ENCODE measurements around the gene NUP93. TPM values are rescaled to one million over a fixed set of nuclear protein-coding genes. Genes with fewer than 3 reads are reported as not detected.
"Not testable (repeated sequence)": the region's sequence is repeated elsewhere in the genome, so short reads cannot be mapped to it uniquely, and the experiment has no call there.

NUP93 gene
- total RNA-seq, 2 donors from 2014 or later, result 18.1 to 19.8 TPM

GRCh38 chr16:56710181-56710737 is 19.7 kb upstream of the NUP93 start:
- no peaks in the 10 kb centered on the region for H3K9me3 ChIP-seq
- H3K36me3 ChIP-seq, result no peaks in the 10 kb centered on the region
- TF ChIP-seq, protein P1, sequence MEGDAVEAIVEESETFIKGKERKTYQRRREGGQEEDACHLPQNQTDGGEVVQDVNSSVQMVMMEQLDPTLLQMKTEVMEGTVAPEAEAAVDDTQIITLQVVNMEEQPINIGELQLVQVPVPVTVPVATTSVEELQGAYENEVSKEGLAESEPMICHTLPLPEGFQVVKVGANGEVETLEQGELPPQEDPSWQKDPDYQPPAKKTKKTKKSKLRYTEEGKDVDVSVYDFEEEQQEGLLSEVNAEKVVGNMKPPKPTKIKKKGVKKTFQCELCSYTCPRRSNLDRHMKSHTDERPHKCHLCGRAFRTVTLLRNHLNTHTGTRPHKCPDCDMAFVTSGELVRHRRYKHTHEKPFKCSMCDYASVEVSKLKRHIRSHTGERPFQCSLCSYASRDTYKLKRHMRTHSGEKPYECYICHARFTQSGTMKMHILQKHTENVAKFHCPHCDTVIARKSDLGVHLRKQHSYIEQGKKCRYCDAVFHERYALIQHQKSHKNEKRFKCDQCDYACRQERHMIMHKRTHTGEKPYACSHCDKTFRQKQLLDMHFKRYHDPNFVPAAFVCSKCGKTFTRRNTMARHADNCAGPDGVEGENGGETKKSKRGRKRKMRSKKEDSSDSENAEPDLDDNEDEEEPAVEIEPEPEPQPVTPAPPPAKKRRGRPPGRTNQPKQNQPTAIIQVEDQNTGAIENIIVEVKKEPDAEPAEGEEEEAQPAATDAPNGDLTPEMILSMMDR (IDR thresholded peaks at IDR 0.05), result no peak
- H3K4me1 ChIP-seq, result no peaks in the 10 kb centered on the region
- no peaks in the 10 kb centered on the region for H3K27me3 ChIP-seq
- no peak for DNase-seq (ENCODE audit: low spot score)
- H3K27ac ChIP-seq, result no peak overlapping the region
- H3K4me3 ChIP-seq, result no peak overlapping the region

- H3K27me3 ChIP-seq, result no peaks in the 10 kb centered on the region
- TF ChIP-seq, protein P1 (IDR thresholded peaks at IDR 0.05), result no peak
- H3K36me3 ChIP-seq, result no peaks in the 10 kb centered on the region
- H3K9me3 ChIP-seq, result no peaks in the 10 kb centered on the region
- no peak overlapping the region for H3K4me3 ChIP-seq
- H3K4me1 ChIP-seq, result no peaks in the 10 kb centered on the region
- DNase-seq (ENCODE audit: low spot score), result no peak
- no peak overlapping the region for H3K27ac ChIP-seq
Observed at GRCh38 chr16:56711862-56712261, 18.1 kb upstream of the NUP93 start.

DNA sequence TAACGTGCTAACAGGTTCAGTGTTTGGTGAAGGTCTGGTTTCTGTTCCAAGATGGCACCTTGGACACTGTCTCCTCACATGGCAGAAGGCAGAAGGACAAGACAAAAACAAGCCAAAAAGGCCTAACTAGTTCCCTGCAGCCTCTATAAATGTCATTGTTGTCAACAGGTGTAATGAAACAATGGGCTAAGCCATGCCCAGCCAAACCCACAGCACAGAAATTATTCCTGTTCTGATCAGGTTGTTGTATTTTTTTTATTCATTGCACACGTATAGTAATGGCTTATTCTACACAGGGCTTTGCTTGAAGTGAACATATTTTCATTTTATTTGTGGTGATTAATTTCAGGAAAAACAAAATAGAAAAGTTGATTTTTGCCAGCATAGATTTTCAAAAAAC is 16.1 kb upstream of the NUP93 start:
- Histone ChIP-seq H3K4me1 (no peaks in the 10 kb centered on the region), H3K36me3 (no peaks in the 10 kb centered on the region), H3K27me3 (no peaks in the 10 kb centered on the region), H3K4me3 (no peak overlapping the region), H3K27ac (no peak overlapping the region), H3K9me3 (no peaks in the 10 kb centered on the region)
- DNase-seq (ENCODE audit: low spot score), result no peak
- TF ChIP-seq, protein P1 (IDR thresholded peaks at IDR 0.05), result no peak

GRCh38 chr16:56715126-56715525 is 14.8 kb upstream of the NUP93 start:
- TF ChIP-seq, protein P1 (IDR thresholded peaks at IDR 0.05), result no peak

GRCh38 chr16:56716761-56717160 is 13.2 kb upstream of the NUP93 start:
- H3K27ac ChIP-seq, result no peak overlapping the region
- H3K27me3 ChIP-seq, result no peaks in the 10 kb centered on the region
- H3K4me3 ChIP-seq, result no peak overlapping the region
- DNase-seq (ENCODE audit: low spot score), result no peak
- no peaks in the 10 kb centered on the region for H3K36me3 ChIP-seq
- TF ChIP-seq, protein P1 (IDR thresholded peaks at IDR 0.05), result no peak
- H3K4me1 ChIP-seq, result no peaks in the 10 kb centered on the region
- no peaks in the 10 kb centered on the region for H3K9me3 ChIP-seq

More at GRCh38 chr16:56715126-56715525, 14.8 kb upstream of the NUP93 start:
- no peak overlapping the region for H3K27ac ChIP-seq
- no peak overlapping the region for H3K4me3 ChIP-seq
- H3K36me3 ChIP-seq, result no peaks in the 10 kb centered on the region
- DNase-seq (ENCODE audit: low spot score), result no peak
- no peaks in the 10 kb centered on the region for H3K9me3 ChIP-seq
- no peaks in the 10 kb centered on the region for H3K4me1 ChIP-seq
- H3K27me3 ChIP-seq, result no peaks in the 10 kb centered on the region

DNA sequence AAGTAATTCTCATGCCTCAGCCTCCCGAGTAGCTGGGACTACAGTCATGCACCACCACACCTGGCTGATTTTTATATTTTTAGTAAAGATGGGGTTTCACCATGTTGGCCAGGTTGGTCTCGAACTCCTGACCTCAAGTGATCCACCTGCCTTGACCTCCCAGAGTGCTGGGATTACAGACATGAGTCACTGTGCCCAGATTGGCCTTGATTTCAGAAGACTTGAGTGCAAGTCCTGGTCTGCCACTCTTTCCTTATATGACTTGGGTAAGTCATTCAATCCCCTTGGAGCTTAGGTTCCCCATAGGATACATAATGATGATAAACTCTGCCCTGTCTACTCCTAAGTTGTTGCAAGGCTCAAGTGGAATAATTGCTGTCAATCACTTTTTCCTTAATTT is 12.4 kb upstream of the NUP93 start:
- not testable (repeated sequence) for H3K27ac ChIP-seq; H3K4me3 ChIP-seq; H3K36me3 ChIP-seq; DNase-seq (ENCODE audit: low spot score); H3K27me3 ChIP-seq; H3K4me1 ChIP-seq; H3K9me3 ChIP-seq

Measured in right atrium auricular region (tissue), 2 donors.